ENCODE data around the gene MRPS26.
"Not testable (repeated sequence)": the region's sequence is repeated elsewhere in the genome, so short reads cannot be mapped to it uniquely, and the experiment has no call there.

MRPS26 gene

DNA sequence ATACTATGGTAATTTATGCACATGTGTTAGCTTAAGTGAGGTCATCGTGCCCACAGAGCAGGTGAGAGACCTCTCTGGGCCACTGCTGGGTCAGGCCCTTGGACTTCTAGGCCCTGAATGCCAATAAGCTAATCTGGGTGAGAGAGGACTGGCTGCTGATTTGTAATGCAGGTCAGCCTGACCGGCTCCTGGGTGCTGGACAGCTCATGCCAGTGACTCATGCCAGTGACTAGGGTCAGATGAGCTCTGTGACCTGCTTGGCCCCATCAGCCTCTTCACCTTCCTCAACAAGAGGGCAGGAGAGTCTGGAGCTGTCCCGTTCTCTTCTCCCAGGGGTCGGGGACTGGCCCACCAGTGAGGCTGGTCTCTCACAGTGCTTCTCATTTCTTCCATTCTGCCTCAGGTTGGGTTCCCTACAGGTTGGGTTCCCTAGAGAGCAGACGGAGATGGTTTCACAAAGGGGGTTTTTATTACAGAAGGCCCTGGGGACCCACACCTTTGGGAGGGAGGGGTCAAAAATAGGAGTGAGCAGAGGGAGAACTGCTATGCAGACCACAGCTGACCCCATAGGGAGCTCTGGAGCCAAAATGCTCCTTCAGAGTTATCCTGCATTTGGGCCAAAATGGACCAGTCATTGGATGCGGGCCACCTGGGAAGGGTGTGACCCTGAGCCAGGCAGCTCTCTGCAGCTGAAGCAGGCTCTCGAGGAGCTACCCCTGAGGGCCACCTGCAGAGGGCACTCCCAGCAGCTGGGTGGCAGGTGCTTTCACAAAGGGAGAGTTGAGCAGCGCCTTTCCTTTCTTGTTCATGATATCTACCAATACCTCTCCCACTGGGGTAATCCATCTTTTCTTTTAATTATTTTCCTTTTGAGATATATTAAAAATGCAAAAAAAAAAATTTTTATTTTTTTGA, 23.4 kb downstream of the MRPS26 start:
- H3K4me3 ChIP-seq (ENCODE audit: low read length) = no peak overlapping the region
- no peaks in the 10 kb centered on the region for H3K36me3 ChIP-seq (ENCODE audit: insufficient read depth, low read depth, low read length)
- H3K27me3 ChIP-seq (ENCODE audit: insufficient read depth, low read length) = peaks cover 39% of the 10 kb centered on the region
- no peak overlapping the region for H3K27ac ChIP-seq (ENCODE audit: low read length)
- no peak overlapping the region for H3K9ac ChIP-seq (ENCODE audit: low read depth, low read length)
- peaks cover 2% of the 10 kb centered on the region; the same call in 1 of the 2 replicates for H3K9me3 ChIP-seq (ENCODE audit: insufficient read depth, low read depth, low read length)
- H3K4me1 ChIP-seq (ENCODE audit: insufficient read depth, low read length) = no peaks in the 10 kb centered on the region; the same call in 1 of the 2 replicates

DNA sequence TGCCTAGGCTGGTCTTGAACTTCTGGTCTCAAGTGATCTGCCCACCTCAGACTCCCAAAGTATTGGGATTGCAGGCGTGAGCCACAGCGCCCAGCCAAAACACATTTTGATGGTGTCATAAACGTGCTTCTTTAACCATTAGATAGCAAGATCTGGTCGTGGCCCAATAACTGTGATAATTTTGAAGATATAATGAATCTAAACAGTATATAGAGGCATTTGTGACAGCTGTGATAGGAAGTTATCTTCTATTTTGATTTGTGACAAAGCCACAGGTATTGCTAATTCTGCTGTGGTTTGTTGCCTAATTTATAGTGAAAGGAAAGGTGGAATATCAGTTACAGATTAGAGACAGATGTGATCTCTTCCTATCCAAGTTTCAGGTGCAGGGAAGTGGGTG, 24.9 kb downstream of the MRPS26 start:
- no peaks in the 10 kb centered on the region; the same call in 1 of the 2 replicates for H3K4me1 ChIP-seq (ENCODE audit: insufficient read depth, low read length)
- H3K27me3 ChIP-seq (ENCODE audit: insufficient read depth, low read length) = peaks cover 40% of the 10 kb centered on the region
- H3K4me3 ChIP-seq (ENCODE audit: low read length) = no peak overlapping the region
- H3K36me3 ChIP-seq (ENCODE audit: insufficient read depth, low read depth, low read length) = no peaks in the 10 kb centered on the region
- no peak overlapping the region for H3K9ac ChIP-seq (ENCODE audit: low read depth, low read length)
- H3K9me3 ChIP-seq (ENCODE audit: insufficient read depth, low read depth, low read length) = peaks cover 4% of the 10 kb centered on the region; the same call in 1 of the 2 replicates
- H3K27ac ChIP-seq (ENCODE audit: low read length) = no peak overlapping the region

DNA sequence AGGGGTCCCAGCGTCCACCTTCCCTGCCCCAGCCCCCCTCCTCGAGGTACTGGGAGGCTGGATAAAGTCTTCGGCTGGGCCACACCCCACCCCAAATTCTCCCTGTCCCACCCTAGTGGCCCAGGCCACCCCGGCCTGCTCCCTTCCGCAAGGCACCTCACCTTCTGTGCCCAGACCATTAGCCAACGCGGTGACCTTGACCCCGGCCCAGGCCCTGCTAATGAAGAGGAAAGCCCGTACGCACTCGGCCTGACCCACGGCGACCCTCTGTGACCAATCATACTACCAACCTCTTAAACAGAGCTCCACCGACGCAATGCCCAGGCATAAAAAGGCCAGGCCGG, 25.4 kb downstream of the MRPS26 start:
- Histone ChIP-seq H3K4me3 (ENCODE audit: low read length) (peak overlapping the region; percentile 49; the same call in 1 of the 2 replicates), H3K27ac (ENCODE audit: low read length) (no peak overlapping the region)

DNA sequence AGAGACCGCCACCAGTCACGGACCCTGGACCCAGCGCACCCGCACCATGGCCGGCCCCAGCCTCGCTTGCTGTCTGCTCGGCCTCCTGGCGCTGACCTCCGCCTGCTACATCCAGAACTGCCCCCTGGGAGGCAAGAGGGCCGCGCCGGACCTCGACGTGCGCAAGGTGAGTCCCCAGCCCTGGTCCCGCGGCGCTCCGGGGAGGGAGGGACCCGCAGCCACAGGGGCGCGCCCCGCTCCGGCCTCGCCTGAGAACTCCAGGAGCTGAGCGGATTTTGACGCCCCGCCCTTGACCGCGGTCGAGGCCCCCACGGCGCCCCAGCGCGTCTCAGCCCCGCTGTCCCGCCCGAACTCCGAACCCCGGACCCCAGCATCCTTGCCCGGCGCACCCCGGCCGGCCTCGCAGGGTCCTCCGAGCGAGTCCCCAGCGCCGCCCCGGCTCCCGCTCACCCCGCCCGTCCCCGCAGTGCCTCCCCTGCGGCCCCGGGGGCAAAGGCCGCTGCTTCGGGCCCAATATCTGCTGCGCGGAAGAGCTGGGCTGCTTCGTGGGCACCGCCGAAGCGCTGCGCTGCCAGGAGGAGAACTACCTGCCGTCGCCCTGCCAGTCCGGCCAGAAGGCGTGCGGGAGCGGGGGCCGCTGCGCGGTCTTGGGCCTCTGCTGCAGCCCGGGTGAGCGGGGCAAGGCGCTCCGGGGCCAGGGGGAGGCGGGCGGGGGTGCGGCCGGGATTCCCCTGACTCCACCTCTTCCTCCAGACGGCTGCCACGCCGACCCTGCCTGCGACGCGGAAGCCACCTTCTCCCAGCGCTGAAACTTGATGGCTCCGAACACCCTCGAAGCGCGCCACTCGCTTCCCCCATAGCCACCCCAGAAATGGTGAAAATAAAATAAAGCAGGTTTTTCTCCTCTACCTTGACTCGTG, 26.0 kb downstream of the MRPS26 start, which contains the start of gene OXT:
OXT (plus strand) TSS at position 11 of the 920 bp plus-strand sequence; CDS start at position 47, 36 bp downstream.
- Histone ChIP-seq H3K4me1 (ENCODE audit: insufficient read depth, low read length) (no peaks in the 10 kb centered on the region; the same call in 1 of the 2 replicates), H3K4me3 (ENCODE audit: low read length) (peak within 1 kb of the TSS; percentile 49; the same call in 1 of the 2 replicates), H3K27me3 (ENCODE audit: insufficient read depth, low read length) (peaks cover 40% of the 10 kb centered on the region), H3K36me3 (ENCODE audit: insufficient read depth, low read depth, low read length) (no peaks in the 10 kb centered on the region), H3K27ac (ENCODE audit: low read length) (no peak within 1 kb of the TSS), H3K9me3 (ENCODE audit: insufficient read depth, low read depth, low read length) (peaks cover 4% of the 10 kb centered on the region; the same call in 1 of the 2 replicates), H3K9ac (ENCODE audit: low read depth, low read length) (no peak within 1 kb of the TSS)

More for the DNA sequence above, 25.4 kb downstream of the MRPS26 start:
- Histone ChIP-seq H3K36me3 (ENCODE audit: insufficient read depth, low read depth, low read length) (no peaks in the 10 kb centered on the region), H3K9ac (ENCODE audit: low read depth, low read length) (no peak overlapping the region), H3K4me1 (ENCODE audit: insufficient read depth, low read length) (no peaks in the 10 kb centered on the region; the same call in 1 of the 2 replicates), H3K27me3 (ENCODE audit: insufficient read depth, low read length) (peaks cover 40% of the 10 kb centered on the region), H3K9me3 (ENCODE audit: insufficient read depth, low read depth, low read length) (peaks cover 4% of the 10 kb centered on the region; the same call in 1 of the 2 replicates)

DNA sequence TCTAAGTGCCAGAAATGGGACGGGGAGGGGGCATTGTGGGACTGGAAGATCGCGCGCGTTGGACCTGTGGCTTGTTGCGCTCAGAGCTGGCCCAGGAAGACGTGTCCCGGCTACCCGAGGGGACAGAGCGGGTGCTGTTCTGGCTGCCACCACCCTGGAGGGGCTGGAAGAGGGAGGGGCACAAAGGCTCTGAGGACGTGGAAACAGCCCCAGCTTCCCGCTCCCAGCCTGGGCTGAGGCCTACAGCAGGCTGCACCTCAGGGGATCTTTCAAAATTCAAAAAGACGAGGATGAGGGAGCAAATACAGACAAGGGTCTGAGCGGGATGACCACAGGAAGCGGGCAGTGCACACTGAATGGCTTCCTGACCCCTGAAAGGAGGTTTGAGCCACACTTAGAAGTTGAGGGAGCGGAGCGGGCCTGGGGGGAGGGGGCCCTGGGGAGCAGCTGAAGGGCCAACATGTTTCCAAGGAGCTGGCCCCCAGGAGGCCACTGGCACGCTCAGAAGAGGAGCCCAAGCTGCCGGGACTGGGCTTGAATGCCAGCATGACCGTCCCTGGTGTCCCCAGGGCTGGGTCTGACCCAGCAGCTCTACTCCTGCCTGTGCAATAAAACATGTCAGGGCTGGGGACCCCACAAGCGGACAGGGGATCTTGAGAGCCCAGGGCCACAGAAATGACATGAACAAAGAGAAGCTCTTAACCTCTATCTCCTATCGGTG, 26.8 kb downstream of the MRPS26 start:
- no peak overlapping the region for H3K9ac ChIP-seq (ENCODE audit: low read depth, low read length)
- H3K9me3 ChIP-seq (ENCODE audit: insufficient read depth, low read depth, low read length) = peaks cover 4% of the 10 kb centered on the region; the same call in 1 of the 2 replicates
- H3K27me3 ChIP-seq (ENCODE audit: insufficient read depth, low read length) = peaks cover 42% of the 10 kb centered on the region
- no peaks in the 10 kb centered on the region for H3K36me3 ChIP-seq (ENCODE audit: insufficient read depth, low read depth, low read length)
- peak overlapping the region; percentile 49; the same call in 1 of the 2 replicates for H3K4me3 ChIP-seq (ENCODE audit: low read length)
- H3K27ac ChIP-seq (ENCODE audit: low read length) = no peak overlapping the region
- no peaks in the 10 kb centered on the region; the same call in 1 of the 2 replicates for H3K4me1 ChIP-seq (ENCODE audit: insufficient read depth, low read length)

GRCh38 chr20:3073251-3073643, 27.4 kb downstream of the MRPS26 start:
- not testable (repeated sequence) for H3K27ac ChIP-seq (ENCODE audit: low read length); H3K9ac ChIP-seq (ENCODE audit: low read depth, low read length); H3K4me3 ChIP-seq (ENCODE audit: low read length); H3K4me1 ChIP-seq (ENCODE audit: insufficient read depth, low read length); H3K36me3 ChIP-seq (ENCODE audit: insufficient read depth, low read depth, low read length); H3K9me3 ChIP-seq (ENCODE audit: insufficient read depth, low read depth, low read length)
- peaks cover 47% of the 10 kb centered on the region for H3K27me3 ChIP-seq (ENCODE audit: insufficient read depth, low read length)

- Histone ChIP-seq H3K36me3 (ENCODE audit: insufficient read depth, low read depth, low read length) (no peaks in the 10 kb centered on the region), H3K4me1 (ENCODE audit: insufficient read depth, low read length) (no peaks in the 10 kb centered on the region; the same call in 1 of the 2 replicates), H3K27me3 (ENCODE audit: insufficient read depth, low read length) (peaks cover 54% of the 10 kb centered on the region), H3K9ac (ENCODE audit: low read depth, low read length) (no peak overlapping the region), H3K27ac (ENCODE audit: low read length) (no peak overlapping the region), H3K9me3 (ENCODE audit: insufficient read depth, low read depth, low read length) (peaks cover 4% of the 10 kb centered on the region; the same call in 1 of the 2 replicates), H3K4me3 (ENCODE audit: low read length) (no peak overlapping the region)
Measured at GRCh38 chr20:3074812-3075211, 29.0 kb downstream of the MRPS26 start.

DNA sequence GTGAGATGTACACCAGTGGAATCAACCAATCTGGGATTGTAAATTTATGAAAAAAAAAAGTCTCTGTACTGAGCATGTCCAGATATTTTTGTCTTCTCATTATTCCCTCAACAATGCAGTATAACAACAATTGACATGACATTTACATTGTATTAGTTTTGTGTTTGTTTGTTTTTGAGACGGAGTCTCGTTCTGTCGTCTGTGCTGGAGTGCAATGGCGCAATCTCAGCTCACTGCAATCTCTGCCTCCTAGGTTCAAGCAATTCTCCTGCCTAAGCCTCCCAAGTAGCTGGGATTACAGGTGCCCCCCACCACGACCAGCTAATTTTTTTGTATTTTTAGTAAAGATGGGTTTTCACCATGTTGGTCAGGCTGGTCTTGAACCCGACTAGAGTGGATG, 29.5 kb downstream of the MRPS26 start:
- H3K9me3 ChIP-seq (ENCODE audit: insufficient read depth, low read depth, low read length); H3K9ac ChIP-seq (ENCODE audit: low read depth, low read length); H3K27ac ChIP-seq (ENCODE audit: low read length); H3K36me3 ChIP-seq (ENCODE audit: insufficient read depth, low read depth, low read length); H3K4me1 ChIP-seq (ENCODE audit: insufficient read depth, low read length); H3K4me3 ChIP-seq (ENCODE audit: low read length): not testable (repeated sequence)
- H3K27me3 ChIP-seq (ENCODE audit: insufficient read depth, low read length) = peaks cover 59% of the 10 kb centered on the region

DNA sequence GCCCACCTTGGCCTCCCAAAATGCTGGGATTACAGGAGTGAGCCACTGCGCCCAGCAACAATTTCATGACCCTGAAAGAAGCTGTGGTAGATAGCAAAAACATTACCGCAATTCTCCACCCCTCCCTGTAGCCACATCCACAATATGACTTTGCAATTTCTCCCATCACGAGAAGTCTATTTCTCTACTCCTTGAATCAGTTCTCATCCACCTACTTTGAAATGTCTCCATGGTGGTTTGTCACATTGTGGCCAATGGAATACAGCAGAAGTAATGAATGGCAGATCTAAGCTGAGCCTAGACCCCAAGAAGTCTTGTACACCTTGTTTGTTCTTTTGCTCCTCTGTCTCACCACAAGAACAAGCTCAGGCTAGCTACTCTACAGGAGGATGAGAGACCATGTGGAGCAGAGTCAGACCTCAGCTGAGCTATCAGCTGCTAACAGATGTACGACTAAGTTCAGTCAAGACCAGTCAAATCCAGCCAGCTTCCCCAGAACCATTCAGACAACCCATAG, 31.8 kb downstream of the MRPS26 start:
- Histone ChIP-seq H3K36me3 (ENCODE audit: insufficient read depth, low read depth, low read length) (no peaks in the 10 kb centered on the region), H3K4me3 (ENCODE audit: low read length) (no peak overlapping the region), H3K4me1 (ENCODE audit: insufficient read depth, low read length) (no peaks in the 10 kb centered on the region; the same call in 1 of the 2 replicates), H3K27me3 (ENCODE audit: insufficient read depth, low read length) (peaks cover 59% of the 10 kb centered on the region), H3K9me3 (ENCODE audit: insufficient read depth, low read depth, low read length) (peaks cover 4% of the 10 kb centered on the region; the same call in 1 of the 2 replicates), H3K9ac (ENCODE audit: low read depth, low read length) (no peak overlapping the region), H3K27ac (ENCODE audit: low read length) (no peak overlapping the region)

- H3K27ac ChIP-seq (ENCODE audit: low read length) = no peak overlapping the region
- H3K27me3 ChIP-seq (ENCODE audit: insufficient read depth, low read length) = peaks cover 69% of the 10 kb centered on the region
- H3K36me3 ChIP-seq (ENCODE audit: insufficient read depth, low read depth, low read length) = no peaks in the 10 kb centered on the region
- no peaks in the 10 kb centered on the region for H3K9me3 ChIP-seq (ENCODE audit: insufficient read depth, low read depth, low read length)
- peaks cover 6% of the 10 kb centered on the region; the same call in 1 of the 2 replicates for H3K4me1 ChIP-seq (ENCODE audit: insufficient read depth, low read length)
- no peak overlapping the region for H3K9ac ChIP-seq (ENCODE audit: low read depth, low read length)
- no peak overlapping the region for H3K4me3 ChIP-seq (ENCODE audit: low read length)
Measured at GRCh38 chr20:3080939-3081388, 35.1 kb downstream of the MRPS26 start.

Data from iPS-20b (cell line).